Caki2 (cell line): ENCODE results near the gene KMT2E. TPM values are rescaled to one million over a fixed set of nuclear protein-coding genes. Genes with fewer than 3 reads are reported as not detected.

ENCODE experiments used
- DNase-seq: peaks from one replicate; pipeline ENCODE4 v3.0.0-alpha.2; 2015; ENCODE audit warnings: low read depth
- in situ Hi-C: cut with HindIII; loops from 2 replicates; pipeline ENCODE4 v1.10.0; 2016; ENCODE audit warnings: low sequenced_read_pairs, low pct_unique_long_range_greater_than_20kb, mixed read lengths
- total RNA-seq: library from RNA; depleted of rRNA; stranded (reverse); fragments of >200 nt; shearing (Covaris generic); gene quantifications from 2 replicates; pipeline ENCODE4 v1.2.3, GENCODE V29; 2014; ENCODE audit warnings: low replicate concordance

KMT2E gene
- total RNA-seq, 1 experiment from 2014 or later, result 12.2 TPM

GRCh38 chr7:105097619-105098018, 83.6 kb downstream of the KMT2E start:
- in situ Hi-C loops, result no loop called here

GRCh38 chr7:105098863-105099515, 85.0 kb downstream of the KMT2E start:
- in situ Hi-C loops, result no loop called here
- DNase-seq, result no peak

More at GRCh38 chr7:105097619-105098018, 83.6 kb downstream of the KMT2E start:
- DNase-seq, result peak; percentile 47

- no peak for DNase-seq
- in situ Hi-C loops, result no loop called here
Observed at GRCh38 chr7:105101864-105102263, 87.9 kb downstream of the KMT2E start.

- in situ Hi-C loops, result no loop called here
- no peak for DNase-seq
Observed at GRCh38 chr7:105102557-105103352, 88.8 kb downstream of the KMT2E start.

GRCh38 chr7:105105579-105105978, 91.6 kb downstream of the KMT2E start:
- in situ Hi-C loops, result no loop called here
- DNase-seq, result no peak

- no peak for DNase-seq
- in situ Hi-C loops, result no loop called here
Observed at GRCh38 chr7:105106473-105106872, 92.5 kb downstream of the KMT2E start.

- in situ Hi-C loops, result no loop called here
- no peak for DNase-seq
Observed at GRCh38 chr7:105107458-105107857, 93.5 kb downstream of the KMT2E start.

GRCh38 chr7:105112440-105113418, 98.7 kb downstream of the KMT2E start:
- in situ Hi-C loops, result no loop called here
- no peak for DNase-seq

- in situ Hi-C loops, result no loop called here
- DNase-seq, result no peak
Observed at GRCh38 chr7:105118612-105119600, 104.9 kb downstream of the KMT2E start.

GRCh38 chr7:105122619-105123018, 108.6 kb downstream of the KMT2E start:
- in situ Hi-C loops, result no loop called here
- no peak for DNase-seq

GRCh38 chr7:105125745-105126144, 111.7 kb downstream of the KMT2E start:
- in situ Hi-C loops, result no loop called here

GRCh38 chr7:105126436-105126975, 112.5 kb downstream of the KMT2E start:
- in situ Hi-C loops, result no loop called here
- no peak for DNase-seq

More at GRCh38 chr7:105125745-105126144, 111.7 kb downstream of the KMT2E start:
- no peak for DNase-seq

- in situ Hi-C loops, result no loop called here
- no peak for DNase-seq
Observed at GRCh38 chr7:105127179-105127578, 113.2 kb downstream of the KMT2E start.

- in situ Hi-C loops, result no loop called here
- no peak for DNase-seq
Observed at GRCh38 chr7:105130048-105130447, 116.0 kb downstream of the KMT2E start.

- no peak for DNase-seq
- in situ Hi-C loops, result no loop called here
Observed at GRCh38 chr7:105130580-105130979, 116.6 kb downstream of the KMT2E start.

GRCh38 chr7:105131033-105131656, 117.1 kb downstream of the KMT2E start:
- DNase-seq, result no peak
- in situ Hi-C loops, result no loop called here

- DNase-seq, result no peak
- in situ Hi-C loops, result no loop called here
Observed at GRCh38 chr7:105131890-105132289, 117.9 kb downstream of the KMT2E start.
